Fibroblast of peridontal ligament (primary cell): ENCODE data around the gene PRKN.
"Not testable (repeated sequence)": the region's sequence is repeated elsewhere in the genome, so short reads cannot be mapped to it uniquely, and the experiment has no call there.

Experiments
- DNase-seq: peaks from one replicate; pipeline ENCODE4 v3.0.0-alpha.2; 2010; ENCODE audit errors: extremely low read depth

PRKN gene

DNA sequence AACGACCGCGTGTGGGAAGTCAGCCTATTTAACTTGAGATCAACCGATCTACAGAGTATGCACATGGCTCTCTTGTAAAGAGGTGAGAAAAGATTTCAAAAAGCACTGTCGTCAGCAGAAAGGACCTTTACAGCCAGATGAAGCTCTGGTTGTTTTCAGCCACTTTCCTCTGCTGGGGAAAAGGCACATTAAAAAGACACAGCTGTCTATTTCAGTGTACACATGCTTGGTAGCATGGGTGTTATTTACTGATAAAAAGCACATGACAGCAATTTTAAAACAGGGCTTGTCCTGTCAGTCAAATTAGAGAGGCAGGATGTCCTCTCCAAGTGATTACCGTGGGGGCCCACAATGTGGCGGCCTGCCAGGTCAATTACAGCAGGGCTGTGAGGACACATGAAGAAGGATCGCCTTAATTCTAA is 188.9 kb downstream of the PRKN start:
- no peak for DNase-seq

- DNase-seq, result no peak
Observed at GRCh38 chr6:162533009-162533400, 194.6 kb downstream of the PRKN start.

- no peak for DNase-seq
Observed at GRCh38 chr6:162532283-162533008, 195.1 kb downstream of the PRKN start.

GRCh38 chr6:162531391-162531790 is 196.2 kb downstream of the PRKN start:
- DNase-seq, result not testable (repeated sequence)

DNA sequence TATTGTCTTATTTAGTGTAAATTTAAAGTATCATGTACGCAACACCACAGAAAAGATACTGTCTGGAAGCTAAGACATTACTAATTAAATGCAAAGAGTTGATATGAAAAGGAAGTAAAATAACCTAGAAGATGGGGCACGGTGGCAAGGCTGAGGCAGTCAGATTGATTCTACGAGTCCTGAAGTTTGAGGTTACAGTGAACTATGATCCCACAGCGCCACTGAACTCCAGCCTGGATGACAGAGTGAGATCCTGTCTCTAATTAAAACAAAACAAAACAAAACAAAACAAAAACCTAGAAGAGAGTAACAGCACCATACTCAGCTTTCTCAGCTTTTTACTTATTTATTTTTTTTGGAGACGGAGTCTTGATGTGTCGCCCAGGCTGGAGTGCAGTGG is 199.0 kb downstream of the PRKN start:
- no peak for DNase-seq

DNA sequence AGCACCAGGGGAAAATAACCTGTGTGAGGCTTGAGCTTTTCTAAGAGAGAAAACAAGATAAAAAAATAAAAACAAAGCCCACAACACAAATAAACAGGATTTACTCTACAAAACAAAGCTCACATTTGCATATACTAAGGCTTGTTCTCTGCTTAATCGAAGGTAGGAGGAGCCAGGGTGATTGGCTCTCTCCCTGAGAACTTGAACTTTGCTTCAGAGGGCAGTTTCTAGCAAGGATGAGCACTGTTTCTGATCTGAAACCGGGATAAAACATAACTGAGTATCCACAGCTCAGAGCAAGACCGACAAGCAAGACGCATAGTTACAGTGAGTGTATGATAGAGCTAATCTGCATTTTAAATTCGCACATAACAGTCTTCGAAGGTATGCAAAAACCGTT is 200.6 kb downstream of the PRKN start:
- DNase-seq, result no peak

DNA sequence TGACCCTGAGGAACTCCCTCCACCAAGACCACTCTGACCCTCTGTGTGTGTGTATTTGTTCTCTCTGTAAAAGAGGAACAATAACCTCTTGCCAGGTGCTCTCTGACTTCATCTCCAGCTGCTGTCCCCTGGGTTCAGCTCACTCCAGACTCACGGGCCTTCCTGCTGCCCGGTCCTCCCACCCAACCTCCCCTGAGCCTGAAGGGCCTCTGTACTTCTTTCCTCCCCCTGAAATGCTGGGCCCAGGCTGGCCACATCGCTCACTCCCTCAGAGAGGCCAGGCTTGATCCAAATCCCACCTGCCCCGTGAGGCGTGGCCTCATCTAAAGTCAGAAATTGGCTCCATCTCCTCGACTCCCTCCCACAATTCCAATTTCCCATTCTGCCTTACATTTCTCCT is 202.4 kb downstream of the PRKN start:
- no peak for DNase-seq

DNA sequence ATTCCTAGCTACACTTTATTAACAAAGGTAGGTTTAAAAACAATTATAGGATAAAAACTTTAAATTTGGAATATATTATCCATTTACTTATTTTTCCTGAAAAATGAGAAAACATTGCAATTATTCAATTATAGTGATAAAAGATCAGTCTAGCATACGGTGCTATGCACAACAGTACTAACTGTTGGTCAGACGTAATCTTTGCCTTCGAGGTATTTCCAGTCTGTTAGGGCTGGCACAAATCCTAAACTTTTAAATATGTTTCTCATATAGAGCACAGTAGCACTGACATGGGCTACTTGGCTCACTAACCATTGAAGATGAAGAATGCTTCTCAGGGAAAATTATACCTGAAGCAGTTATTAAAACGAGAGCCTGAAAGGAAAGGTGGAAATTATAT is 214.8 kb downstream of the PRKN start:
- DNase-seq, result no peak

GRCh38 chr6:162497389-162497788 is 230.2 kb downstream of the PRKN start:
- DNase-seq, result no peak

- DNase-seq, result no peak
Observed at GRCh38 chr6:162493917-162494316, 233.6 kb downstream of the PRKN start.

DNA sequence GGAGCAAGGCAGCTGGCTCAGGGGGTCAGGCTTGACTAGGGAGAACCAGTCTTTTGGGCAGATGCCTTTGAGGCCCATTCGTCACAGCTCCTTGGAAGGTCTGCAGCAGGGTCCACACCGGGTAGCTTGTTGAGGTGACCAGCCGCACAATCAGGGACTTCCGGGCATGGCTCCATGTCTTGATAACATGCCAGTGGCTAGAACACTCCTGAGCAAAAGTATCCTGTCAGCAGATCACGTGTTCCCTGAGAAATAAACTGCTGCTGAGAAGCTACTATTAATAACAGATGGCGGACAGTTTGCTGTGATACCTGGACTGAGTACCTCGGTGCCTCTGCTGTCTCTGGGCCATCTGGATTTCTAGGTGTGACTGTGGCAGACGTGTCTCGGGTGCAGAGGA is 235.9 kb downstream of the PRKN start:
- no peak for DNase-seq

GRCh38 chr6:162489101-162489976 is 238.2 kb downstream of the PRKN start:
- no peak for DNase-seq

GRCh38 chr6:162488444-162488843 is 239.1 kb downstream of the PRKN start:
- DNase-seq, result no peak

DNA sequence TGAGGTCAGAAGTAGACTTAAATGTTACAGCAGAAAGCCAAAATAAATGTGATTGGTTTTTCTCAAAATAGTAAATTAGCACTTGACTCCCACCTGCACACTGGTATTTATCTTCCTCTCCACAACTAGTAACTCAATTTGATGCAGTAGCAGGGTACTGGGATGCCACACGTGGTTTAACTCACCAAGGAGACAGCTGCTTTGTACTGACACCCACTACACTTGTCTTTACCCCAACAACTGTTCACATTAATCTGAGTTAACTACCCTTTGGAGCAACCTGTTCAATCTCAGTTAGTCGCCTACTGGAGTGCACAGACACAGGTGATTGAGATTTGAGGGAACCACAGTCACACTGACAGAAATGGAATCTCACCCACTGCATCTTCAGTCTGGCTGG is 242.1 kb downstream of the PRKN start:
- no peak for DNase-seq

GRCh38 chr6:162481938-162482337 is 245.6 kb downstream of the PRKN start:
- no peak for DNase-seq

DNA sequence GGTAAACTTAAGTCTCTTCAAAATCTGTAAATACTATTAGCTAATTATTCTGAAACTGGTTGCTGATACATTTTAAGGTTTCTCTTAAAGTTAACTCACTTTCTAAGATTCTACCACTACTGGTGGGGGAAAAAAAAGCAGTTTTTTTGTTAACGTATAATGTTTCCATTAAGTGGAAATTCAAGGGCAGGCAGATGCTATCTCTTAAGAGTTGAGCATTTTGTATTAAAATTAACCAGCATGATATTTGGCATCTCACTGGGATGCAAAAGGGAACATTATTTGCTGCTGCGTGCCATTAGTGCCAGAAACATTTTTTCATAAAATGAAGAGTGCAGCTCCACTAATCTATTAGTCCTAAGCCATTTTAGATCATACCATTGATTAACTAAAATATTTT is 246.2 kb downstream of the PRKN start:
- no peak for DNase-seq

DNA sequence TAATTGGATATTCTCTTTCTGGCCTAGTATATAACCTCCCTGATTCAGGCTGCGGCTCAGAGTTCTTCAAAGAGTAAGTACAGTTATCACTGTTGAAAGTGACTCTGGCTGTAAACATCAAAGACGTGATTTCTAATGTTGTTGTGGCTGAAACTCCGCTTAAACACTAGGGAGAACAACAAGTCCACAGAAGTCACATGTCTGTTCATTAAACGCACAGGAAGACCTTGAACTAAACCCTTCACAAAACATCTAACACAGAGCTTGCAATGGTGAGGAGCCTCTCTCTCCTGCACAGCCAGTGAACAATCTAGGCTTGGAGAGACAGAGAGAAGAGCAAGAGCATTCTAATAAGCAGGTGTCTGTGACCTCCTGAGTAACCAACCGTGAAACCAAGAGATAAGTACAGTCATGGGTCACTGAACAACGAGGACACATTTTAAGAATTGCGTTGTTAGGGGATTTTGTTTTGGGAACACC is 249.3 kb downstream of the PRKN start:
- no peak for DNase-seq

DNA sequence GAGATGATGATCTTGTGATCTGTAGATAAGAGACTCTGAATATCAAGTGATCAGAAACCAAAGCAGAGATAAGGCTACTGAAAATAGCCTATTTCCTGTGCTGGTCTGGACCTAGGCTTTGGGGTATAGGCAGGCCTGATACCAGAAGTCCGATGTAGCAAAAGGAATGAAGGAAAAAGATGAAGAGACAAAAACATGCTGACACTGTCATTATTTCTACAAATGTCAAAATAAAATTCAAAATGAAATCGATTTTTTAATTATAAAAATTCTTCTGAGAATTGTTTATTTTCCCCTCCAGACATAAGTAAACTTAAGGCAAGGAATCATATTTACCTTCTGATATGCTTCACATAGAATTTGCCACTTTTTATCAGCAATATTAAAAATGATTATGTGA is 252.8 kb downstream of the PRKN start:
- no peak for DNase-seq

DNA sequence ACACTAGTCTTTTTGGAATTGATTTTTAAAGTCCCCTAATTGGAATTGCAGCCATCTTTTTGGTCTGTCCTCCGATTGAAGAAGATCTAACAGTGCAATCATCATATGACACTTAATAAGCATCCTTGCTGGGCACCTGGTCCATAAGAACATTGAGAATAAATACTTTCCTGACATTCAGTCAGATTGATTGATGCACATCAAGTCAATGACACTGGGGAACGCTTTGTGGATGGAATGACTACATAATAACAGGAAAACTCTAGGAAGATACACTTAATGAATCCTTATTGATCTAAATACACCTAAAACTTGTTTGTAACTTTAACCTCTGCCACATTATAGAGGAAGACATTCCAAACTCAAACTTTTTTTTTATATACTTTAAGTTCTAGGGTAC is 255.7 kb downstream of the PRKN start:
- DNase-seq, result no peak

- DNase-seq, result no peak
Observed at GRCh38 chr6:162468326-162468725, 259.2 kb downstream of the PRKN start.

- DNase-seq, result no peak
Observed at GRCh38 chr6:162467679-162468078, 259.9 kb downstream of the PRKN start.

- DNase-seq, result no peak
Observed at GRCh38 chr6:162463576-162463975, 264.0 kb downstream of the PRKN start.

DNA sequence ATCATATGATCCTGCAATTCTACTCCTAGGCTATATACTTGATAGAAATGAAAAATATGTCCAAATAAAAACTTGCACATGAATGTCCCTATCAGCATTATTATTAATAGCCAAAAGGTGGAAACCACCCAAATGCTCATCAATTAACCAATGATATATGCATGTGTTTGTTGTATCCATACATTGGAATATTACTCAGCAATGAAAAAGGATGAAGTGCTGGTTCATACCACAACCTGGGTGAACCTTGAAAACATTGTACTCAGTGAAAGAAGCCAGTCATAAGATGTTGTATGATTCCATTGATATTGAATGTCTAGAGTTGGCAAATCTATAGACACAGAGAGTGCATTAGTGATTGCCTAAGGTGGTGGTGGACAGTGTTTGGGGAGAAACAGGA is 267.6 kb downstream of the PRKN start:
- DNase-seq, result no peak
